NCI-H2081 (cell line): ENCODE measurements around the gene TRAF4.

Experiments used
- DNase-seq, 2 experiments: peaks; one replicate each; lab custom pipeline; 2025; lab: John Stamatoyannopoulos, UW

Gene TRAF4, protein sequence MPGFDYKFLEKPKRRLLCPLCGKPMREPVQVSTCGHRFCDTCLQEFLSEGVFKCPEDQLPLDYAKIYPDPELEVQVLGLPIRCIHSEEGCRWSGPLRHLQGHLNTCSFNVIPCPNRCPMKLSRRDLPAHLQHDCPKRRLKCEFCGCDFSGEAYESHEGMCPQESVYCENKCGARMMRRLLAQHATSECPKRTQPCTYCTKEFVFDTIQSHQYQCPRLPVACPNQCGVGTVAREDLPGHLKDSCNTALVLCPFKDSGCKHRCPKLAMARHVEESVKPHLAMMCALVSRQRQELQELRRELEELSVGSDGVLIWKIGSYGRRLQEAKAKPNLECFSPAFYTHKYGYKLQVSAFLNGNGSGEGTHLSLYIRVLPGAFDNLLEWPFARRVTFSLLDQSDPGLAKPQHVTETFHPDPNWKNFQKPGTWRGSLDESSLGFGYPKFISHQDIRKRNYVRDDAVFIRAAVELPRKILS

DNA sequence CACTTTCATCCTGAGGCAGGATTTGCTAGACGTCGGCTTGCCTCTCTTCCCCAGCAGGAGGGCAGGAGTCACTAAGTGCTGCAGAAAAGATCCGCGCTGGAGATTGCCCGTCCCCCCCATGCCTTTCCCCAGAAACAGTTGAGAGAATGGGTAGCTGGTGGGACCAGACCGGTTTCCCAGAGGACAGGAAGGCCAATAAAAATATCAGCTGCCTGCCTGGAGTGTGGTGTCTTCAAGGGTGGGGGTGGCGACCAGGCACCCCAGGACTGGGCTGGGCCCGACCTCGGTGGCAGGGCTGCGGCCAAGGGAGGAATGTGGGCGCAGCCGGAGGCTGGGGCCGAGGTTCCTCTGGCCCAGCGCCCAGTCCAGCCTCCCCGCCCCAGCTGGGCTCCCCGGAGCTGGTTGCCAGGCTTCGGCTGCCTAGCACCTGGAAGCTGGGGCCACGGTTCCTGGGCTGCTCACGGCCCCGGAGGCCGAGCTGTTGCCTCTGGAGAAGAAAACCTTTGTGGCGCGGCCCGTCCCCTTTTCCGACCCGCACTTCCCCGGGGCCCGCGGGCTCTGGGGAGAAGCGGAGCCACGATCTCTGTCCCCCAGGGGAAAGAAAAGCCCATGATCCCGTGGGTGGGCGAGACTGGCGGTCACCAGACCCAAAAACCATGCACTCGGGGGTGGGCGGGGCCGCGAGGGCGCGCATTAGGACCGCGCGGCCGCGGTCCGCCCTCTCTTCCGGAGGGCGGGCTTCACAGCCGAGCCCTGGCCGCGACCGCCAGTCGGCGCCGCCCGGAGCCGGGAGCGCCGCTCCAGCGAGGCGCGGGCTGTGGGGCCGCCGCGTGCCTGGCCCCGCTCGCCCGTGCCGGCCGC lies at the start of gene TRAF4:
Gene TRAF4 (plus strand): TSS at position 769 of the 861 bp plus-strand sequence. CDS start 102 bp downstream, outside the sequence.
- DNase-seq = peak; percentile 48 to 74

DNA sequence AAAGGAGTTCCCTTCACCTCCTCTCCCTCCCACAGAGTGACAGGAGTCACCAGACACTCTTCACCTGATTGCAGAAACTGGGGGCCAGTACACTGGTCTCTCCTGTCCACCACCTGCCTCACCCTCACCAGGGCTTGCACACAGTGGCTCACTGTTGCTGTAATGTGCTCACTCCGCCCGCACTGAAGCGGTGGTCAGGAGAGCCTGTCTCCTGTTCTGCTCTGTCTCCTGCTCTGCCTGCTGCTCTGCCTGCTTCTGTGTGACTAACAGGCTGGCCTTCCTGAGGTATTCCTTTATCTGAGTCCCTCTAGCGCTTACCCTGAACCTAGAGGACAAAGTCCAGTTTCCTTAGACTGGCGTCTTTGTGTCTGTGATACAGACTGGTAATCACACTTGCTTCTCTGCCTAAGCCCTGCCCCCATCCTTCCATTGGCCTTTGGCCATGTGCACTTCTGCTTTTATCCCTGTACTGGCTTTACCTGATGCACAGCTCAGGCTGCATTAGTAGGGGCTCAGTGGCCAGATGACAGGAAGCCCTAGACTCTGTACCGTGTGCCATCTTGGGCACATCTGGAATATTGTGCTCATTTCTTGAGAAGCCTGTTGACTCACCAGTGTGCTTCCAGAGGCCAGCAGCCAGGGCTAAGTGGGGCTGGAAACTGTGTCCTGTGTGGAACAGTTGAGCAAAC lies 45.4 kb upstream of the TRAF4 start:
- no peak for DNase-seq

DNA sequence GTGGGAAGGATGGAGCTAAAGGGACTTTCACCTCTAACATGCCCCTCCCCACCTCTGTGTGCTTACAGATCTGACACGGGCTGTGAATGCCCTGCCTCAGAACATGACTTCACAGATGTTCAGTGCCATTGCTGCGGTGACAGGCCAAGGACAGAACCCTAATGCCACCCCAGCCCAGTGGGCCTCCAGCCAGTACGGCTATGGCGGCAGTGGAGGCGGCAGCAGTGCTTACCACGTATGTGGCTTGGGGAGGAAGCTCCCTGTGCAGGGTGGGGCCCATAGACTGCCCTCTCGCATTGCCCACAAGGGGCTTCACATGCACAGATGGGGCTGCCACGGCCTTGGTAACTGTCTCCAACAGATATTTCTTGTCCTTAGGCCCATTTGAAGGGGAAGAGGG lies 43.5 kb upstream of the TRAF4 start:
- DNase-seq = no peak

DNA sequence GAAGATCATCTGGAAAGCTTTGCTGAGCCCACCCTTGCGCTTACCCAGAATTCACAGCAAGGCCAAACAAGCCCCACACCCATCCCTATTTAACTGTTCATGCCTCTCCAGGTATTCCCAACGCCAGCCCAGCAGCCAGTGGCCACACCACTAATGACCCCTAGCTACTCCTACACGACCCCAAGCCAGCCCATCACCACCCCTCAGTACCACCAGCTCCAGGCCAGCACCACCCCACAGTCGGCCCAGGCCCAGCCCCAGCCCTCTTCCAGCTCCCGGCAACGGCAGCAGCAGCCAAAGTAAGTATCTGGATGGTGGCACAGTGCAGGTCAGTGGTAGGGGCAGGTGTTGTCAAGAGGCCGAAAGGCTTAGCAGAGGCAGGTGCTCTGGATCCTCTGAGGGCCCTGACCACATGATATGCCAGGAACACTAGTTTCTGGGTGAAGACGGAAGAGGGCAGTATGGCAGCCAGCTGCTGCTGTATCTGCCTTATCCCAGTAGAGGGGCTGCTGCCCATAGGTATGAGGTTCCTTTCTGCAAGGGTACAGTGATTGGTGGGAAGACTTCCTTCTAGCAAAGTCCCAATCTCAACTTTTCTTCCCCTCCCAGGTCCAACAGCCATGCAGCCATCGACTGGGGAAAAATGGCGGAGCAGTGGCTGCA lies 42.9 kb upstream of the TRAF4 start:
- DNase-seq = no peak

DNA sequence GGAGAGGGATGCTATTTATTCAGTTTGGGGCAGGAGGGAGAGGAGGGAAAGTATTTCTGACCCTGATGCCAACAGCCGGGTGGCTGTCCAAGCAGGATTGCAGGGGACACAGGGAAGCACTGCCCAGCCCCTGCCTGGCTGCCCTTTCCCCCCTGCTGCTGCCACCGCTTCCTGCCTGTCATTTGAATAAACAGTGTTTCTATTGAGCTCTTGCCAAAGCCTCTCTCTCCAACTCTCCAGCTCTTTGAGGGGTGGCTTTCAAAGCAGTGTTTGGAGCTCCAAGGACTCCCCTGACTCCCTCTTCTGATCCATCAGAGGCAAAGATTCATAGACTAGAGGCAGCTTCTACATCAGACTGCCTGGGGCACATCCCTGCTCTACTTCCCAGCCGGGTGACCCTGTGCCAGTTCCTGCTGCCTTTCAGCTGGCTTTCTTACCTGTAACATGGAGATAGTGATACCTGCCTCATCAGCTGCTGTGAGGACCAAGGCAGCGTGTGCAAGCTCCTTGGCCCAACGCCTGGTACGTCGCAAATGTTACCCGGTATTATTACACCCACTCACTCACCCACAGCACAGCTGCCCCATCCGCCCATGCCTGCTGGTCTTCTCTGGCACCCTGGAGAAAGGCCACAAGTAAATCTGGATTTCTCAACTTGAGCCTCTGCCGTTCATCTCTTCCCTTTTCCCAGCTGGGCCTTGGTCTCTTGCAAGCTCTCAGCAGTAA lies 41.6 kb upstream of the TRAF4 start:
- peak; percentile 42 to 68 for DNase-seq

DNA sequence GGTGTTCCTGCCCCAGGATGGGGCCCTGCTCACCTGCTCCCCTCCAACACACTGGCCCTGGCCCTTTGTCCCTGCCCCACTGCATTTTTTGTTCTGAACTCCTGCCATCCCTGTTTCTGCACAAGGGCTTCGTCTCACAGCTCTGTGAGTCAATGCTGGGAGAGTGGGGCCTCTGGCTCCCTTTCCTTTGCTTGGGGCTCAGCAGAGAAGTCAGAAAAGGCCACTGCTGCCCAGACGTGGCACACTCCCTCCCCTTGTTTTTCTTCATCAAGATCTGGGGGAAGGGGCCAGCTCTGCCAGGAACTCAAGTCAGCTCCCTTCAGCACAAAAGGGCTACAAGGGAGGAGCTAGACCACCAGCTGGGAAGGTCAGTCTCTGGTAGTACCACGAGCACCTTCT lies 41.1 kb upstream of the TRAF4 start:
- no peak for DNase-seq

DNA sequence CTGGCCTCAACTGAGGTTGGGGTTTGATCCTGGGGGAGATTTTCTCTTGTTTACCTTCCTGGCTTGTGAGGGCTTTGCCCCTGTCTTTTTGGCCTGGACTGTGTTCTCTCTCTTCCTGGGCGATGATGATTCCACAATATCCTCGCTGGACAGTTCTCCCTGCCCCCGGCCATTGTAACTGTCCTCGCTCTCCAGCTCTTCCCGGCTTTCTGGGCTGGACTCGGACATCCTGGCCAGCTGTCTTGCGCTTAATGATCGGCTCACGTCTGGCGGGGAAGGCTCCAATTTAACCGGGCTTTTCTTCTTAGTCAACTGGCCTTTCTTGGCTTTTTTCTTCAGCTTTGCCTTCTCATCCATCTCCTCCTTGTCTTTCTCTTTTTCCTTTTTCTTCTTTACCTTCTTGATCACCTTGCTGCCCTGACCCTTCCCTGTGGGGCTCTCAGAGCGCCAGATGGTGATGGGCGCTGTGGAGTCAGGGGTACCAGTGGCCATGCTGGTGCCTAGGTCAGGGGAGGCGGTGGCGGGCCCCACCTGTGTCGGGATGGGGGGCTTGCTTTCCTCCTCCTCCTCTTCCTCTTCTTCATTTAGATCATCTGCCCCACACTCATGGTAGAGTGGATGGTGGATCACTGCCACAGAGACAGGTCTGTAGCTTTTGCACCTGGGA lies 40.1 kb upstream of the TRAF4 start:
- no peak for DNase-seq

DNA sequence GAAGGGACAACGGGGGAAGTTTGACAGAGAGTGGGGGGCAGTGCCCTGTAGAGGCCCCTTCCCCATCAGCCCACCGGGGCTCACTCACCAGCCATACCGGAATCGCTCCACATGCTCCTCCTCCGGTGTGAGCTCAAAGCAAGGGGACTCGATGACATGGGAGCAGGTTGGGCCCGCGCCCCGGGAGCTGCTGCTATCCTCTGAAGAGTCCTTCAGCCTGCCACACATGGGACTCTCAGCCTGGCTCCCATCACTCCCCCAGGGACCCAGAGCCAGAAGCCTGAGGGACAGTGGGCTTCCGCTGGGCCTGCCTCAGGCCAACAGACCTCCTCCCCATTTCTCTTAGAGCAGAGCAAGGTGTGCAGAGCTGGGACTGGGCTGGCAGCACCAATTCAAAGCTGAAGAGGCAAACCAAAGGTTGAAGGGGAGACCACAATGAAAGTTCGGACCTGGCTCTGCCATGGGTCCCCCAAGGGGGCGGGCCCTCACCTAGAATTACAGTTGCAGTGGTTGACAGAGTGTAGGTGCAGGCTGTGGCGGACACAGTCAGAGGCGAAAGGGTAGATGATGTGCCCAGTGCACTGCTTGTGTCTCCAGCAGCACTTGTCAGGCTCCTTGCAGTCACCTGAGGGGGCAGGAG lies 39.5 kb upstream of the TRAF4 start:
- DNase-seq = no peak

DNA sequence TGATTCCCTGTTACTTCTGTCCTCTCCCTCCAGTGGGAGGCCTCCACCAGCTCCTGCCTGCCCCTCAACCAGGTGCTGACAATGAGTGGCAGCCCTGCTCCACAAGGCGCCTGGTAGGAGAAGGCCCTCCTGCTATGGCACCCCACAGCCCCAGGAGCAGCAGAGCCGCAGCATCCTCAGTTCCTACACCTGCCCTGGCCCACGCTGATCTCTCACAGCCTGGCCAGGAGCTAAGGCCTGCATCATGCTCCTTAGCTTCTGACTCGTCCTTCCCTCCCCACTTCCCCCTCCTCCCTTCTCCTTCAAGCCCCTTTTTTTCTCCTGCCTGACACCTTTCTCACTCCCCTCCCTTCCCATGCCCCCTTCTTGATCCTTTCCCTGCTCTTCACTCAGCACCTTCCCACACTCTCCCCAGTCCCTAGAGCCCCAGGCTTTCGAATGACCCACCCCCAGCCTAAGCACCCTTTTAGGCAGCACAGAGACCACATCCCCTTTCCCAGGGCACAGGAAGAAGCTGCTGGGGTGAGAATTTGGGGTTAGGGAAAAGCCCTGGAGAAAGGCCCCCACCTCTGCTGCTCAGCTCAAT lies 38.6 kb upstream of the TRAF4 start:
- no peak for DNase-seq

DNA sequence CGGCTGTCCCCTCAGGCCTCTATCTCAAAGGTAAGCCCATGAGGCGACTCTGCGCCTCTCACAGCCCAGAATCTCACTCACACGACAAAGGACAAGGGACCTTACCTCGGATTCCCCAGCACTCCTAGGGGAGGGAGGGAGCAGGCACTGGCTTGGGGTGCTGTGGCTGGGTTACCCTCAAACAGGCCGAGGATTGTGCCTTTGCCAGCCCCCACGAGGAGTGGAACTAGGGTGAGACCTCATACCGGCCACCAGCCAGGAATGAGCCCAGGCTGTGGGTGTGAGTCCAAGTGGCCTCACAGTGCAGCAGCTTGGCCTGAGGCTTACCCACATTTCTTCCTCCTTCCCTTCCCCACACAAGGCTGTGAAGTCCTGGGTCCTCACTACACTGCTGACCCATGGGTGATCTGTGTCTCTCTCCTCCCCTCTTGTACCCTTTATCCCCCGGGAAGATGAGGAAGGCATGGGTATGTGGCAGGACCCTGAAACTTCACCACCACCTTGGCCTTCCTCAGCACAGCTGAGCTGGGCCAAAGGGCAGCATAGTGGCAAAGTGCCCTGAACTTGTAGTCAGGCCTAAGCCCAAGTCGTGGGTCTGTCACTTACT lies 38.0 kb upstream of the TRAF4 start:
- DNase-seq = no peak

DNA sequence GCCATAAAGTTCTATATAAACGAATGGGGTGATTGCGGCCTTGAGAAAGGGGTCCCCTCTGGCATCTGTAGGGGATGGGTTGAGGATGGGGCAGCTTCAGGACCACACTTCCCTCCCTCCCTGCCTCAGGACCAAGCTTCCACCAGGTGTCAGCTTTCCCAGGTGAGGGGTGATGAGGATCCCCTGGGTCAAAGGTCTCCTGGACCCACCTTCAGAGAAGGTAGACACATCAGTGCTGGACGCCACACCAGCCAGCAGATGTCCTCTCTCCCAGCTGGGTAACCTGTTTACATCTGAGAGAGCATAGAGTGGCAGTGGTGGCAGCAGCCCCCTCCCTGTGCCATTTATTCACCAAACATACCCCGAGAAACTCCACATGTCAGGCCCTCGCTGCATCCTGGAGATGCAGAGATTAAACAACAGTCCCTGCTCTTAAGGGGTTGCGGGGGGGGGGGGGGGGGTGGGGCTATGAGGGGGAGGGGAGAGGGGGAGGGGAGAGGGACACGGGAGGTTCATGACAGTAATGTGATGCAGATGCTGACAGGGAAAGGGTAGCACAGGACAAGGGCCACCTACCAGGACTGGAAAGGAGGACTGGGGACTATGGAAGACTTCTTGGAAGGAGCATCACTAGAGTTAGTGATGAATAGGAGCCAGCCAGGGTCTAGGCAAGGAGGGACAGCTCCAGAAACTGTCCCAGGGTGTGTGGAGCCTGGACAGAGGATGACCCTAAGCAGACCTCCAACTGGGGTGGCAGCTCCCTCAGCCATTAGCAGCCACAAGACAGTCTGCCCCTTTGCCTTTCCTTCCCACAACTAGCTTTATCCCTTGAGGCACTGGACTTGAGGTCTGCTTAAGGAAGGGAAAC lies 37.1 kb upstream of the TRAF4 start:
- DNase-seq = no peak

DNA sequence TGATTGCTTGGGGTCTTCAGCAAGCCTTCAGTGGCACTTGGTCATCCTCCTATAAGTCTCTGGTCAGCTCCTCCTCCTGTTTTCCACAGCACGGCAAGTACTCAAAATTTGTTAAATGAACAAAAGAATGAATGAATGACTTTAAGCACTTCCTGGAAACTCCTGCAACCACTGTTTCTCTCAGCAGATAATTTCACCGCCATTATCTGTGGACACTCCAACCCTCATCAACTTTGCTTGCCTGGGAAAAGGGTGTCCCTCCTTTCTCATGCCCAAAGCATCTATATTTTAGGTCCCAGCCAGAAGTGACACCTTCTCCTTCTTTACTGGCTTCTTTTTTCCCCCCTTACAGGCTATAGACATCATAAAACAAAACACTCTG lies 36.5 kb upstream of the TRAF4 start:
- DNase-seq = no peak

DNA sequence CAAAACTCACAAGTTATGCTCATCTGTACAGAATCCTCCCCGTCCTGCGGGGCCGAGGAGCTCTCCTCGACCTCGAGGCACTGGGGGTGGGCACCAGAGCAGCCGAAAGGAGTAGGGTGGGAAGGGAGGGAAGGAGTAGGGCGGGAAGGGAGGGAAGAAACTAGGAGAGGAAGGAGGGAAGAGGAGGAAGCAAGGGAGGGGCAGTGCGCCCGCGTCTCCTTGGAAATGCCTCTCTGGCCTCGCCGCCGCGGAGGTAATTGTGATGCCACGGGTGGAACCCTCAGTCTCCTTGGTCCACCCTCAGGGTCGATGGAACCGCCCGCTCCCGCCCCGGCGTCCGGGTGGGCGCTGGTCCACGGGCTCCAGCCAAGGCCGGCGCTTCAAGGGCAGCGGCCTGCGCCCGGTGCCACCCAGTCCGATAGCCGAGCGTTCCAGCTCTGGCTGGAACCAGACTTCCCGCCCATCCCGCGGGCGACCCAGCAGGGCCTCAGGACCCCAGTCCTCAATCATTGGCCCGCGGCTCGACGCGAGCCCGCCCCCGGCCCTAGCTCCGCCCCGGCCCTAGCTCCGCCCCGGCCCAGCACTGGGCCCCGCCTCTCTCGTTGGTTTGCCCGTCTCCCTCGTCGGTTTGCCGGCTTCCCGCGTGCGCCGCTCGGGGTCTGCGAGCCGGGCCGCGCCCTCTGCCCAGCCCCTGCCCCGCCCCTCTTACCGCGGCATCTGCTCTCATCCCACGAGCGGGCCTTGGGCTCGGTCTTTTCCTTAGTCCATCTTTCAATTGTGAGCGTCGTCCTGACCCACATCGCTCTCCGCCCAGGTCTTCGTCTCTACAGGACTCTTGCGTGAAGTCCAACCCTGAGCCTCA lies 32.7 kb upstream of the TRAF4 start:
- DNase-seq = peak; percentile 71 to 78

DNA sequence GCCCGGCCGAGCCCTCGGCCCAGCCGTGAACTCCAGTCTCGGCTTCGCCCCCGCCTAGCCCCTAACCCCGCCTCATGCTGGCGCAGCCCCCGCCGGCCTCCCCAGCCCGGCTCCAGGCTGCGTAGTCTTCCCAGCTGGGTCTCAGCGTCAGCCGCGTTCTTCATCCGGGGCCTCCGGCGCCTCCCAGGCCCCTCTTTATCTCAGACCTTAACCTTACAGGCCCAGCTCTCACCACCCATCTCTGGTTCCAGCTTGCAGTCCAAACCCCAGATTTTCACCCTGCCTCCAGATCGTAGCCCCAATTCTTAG lies 32.1 kb upstream of the TRAF4 start, which contains the start of gene PROCA1:
Gene PROCA1 (minus strand): TSS at position 166 of the 309 bp plus-strand sequence. CDS start 228 bp downstream, outside the sequence.
- DNase-seq = no peak

DNA sequence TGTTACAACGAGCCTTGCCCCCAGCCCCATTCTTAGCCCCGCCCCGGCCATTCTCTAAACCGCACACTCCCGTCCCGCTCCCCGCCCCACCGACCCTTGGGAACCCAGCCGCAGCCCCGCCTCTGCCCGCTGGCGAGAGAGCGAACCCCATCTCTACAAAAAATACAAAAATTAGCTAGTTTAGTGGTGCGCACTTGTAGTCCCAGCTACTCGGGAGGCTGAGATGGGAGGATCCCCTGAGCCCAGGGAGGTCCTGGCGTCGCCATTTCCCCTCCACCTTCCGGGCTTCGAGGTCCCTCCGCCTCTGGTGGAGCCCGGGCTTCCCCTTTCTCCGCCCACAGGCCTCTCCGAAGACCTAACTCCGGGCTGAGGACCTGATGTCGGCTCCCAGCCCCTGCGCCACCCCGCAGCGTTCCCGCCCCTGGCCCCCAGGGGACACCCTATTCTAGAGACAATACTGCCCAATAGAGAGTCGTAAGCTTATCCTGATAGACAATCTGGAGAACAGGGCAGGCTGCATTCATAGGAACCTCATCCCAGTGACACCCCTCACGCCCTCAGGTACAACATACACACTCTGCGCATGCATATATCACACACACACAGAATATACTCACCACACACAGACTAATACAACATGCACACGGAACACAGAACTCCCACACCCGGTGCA lies 31.6 kb upstream of the TRAF4 start:
- DNase-seq = no peak

DNA sequence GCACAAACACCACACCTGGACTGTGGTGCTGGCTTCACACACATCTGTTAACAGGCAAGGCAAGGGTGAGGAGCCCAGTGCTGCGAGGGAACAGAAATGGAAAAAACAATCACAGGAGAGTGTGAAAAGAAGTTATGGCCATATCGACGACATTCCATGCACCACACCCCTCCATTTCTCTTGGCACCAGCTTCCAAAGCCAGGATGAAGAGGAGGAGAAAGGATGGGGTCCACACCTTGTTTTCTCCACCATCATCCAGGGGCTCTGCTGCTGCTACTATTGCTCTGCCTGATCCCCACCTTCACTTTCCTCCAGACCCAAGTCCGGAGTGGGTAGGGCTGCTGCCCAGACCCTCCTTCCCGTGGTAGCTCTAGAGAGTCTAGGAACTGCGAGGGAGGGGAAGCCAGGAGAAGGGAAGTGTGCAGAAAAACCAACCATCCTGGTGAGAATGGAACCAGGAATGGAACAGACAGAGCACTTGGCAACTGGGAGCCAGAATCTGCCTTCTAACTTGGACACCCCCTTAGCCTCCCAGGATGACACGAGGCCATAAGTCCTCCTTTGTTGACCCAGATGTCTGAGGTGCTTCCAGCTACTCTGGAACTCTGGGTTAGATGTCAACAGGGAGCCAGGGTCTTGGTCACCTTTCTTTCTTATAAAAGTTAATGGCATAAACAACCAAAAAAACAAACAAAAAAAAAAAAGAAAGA lies 31.0 kb upstream of the TRAF4 start:
- DNase-seq = no peak
